GM12878 (cell line): ENCODE measurements around the gene ABHD18.

Source experiments
- CTCF ChIP-seq, 3 experiments: IDR thresholded peaks in 2 of 3; conservative IDR thresholded peaks in 1 of 3; 2 replicates each; pipeline ENCODE4 v1.5.1; 2011; ENCODE audit warnings: low read depth in 3 of 3, low read length in 3 of 3, mild to moderate bottlenecking in 3 of 3, control low read depth in 2 of 3, moderate library complexity in 2 of 3, inconsistent platforms in 1 of 3, mixed read lengths in 1 of 3; ENCODE audit not compliant: control insufficient read depth in 2 of 3, insufficient read depth in 1 of 3; ENCODE audit errors: extremely low read depth in 1 of 3
- ELK1 ChIP-seq: IDR thresholded peaks from 2 replicates; pipeline ENCODE4 v1.6.1; 2012; ENCODE audit warnings: low read depth, low read length, improper control_type of control experiment
- FOXK2 ChIP-seq: fragments of 450-650 bp; IDR thresholded peaks from 2 replicates; pipeline ENCODE4 v1.6.1; 2017; ENCODE audit warnings: mild to moderate bottlenecking, moderate library complexity
- HDGF ChIP-seq: fragments of 450-650 bp; IDR thresholded peaks from 2 replicates; pipeline ENCODE4 v1.6.1; 2016; ENCODE audit warnings: antibody characterized with exemption
- MAX ChIP-seq: IDR thresholded peaks from 2 replicates; pipeline ENCODE4 v1.6.1; 2012; ENCODE audit warnings: low read depth, low read length, improper control_type of control experiment
- MEF2A ChIP-seq: IDR thresholded peaks from 2 replicates; pipeline ENCODE4 v1.6.1; 2011; ENCODE audit warnings: low read depth, mild to moderate bottlenecking, low read length, moderate library complexity; ENCODE audit not compliant: insufficient read depth
- MXI1 ChIP-seq: fragments of 150-350 bp; IDR thresholded peaks from 2 replicates; pipeline ENCODE4 v1.6.1; 2011; ENCODE audit warnings: low read depth, mild to moderate bottlenecking, inconsistent platforms, low read length, improper control_type of control experiment
- NBN ChIP-seq: fragments of 450-650 bp; IDR thresholded peaks from 2 replicates; pipeline ENCODE4 v1.6.1; 2016
- POLR2AphosphoS5 ChIP-seq: IDR thresholded peaks from 2 replicates; pipeline ENCODE4 v1.6.1; 2011; ENCODE audit warnings: mild to moderate bottlenecking, low read length, inconsistent platforms
- SMARCA5 ChIP-seq: fragments of 450-650 bp; IDR thresholded peaks from 2 replicates; pipeline ENCODE4 v1.6.1; 2017; ENCODE audit warnings: mild to moderate bottlenecking
- SUZ12 ChIP-seq: fragments of 200-600 bp; sonication (generic); IDR thresholded peaks from one replicate; pipeline ENCODE4 v1.6.1; 2018; ENCODE audit warnings: antibody characterized with exemption, mild to moderate bottlenecking; ENCODE audit not compliant: unreplicated experiment
- TAF1 ChIP-seq: IDR thresholded peaks from 2 replicates; pipeline ENCODE4 v1.6.1; 2011; ENCODE audit warnings: mild to moderate bottlenecking, low read depth, low read length, borderline replicate concordance

GRCh38 chr4:127985989-127986388 lies 20.8 kb downstream of the ABHD18 start:
- no peak for TF ChIP-seq POLR2AphosphoS5
- no peak for TF ChIP-seq MAX
- no peak for TF ChIP-seq MEF2A
- no peak for TF ChIP-seq HDGF
- no peak for TF ChIP-seq MXI1
- no peak for TF ChIP-seq SUZ12
- no peak for TF ChIP-seq NBN
- TF ChIP-seq CTCF (IDR thresholded peaks at IDR 0.05 in 2 of 3, conservative IDR thresholded peaks at IDR 0.05 in 1 of 3; ENCODE audit: control insufficient read depth in 2 of 3, extremely low read depth in 1 of 3, insufficient read depth in 1 of 3, low read depth in 3 of 3, low read length in 3 of 3), result peak in 2 of 3 experiments; percentile 2 to 10; a peak in 2 of 6 replicates
- no peak for TF ChIP-seq SMARCA5
- TF ChIP-seq FOXK2, result no peak
- no peak for TF ChIP-seq TAF1
- no peak for TF ChIP-seq ELK1
